ENCODE data around the gene PSMF1. TPM values are rescaled to one million over a fixed set of nuclear protein-coding genes. Genes with fewer than 3 reads are reported as not detected.

PSMF1 gene
- total and polyA plus RNA-seq, 9 of the 15 experiments (the other 6 are each of a cell fraction or from before 2014, with no cell fraction given), result 8.5 to 192 (median 33.2) TPM

DNA sequence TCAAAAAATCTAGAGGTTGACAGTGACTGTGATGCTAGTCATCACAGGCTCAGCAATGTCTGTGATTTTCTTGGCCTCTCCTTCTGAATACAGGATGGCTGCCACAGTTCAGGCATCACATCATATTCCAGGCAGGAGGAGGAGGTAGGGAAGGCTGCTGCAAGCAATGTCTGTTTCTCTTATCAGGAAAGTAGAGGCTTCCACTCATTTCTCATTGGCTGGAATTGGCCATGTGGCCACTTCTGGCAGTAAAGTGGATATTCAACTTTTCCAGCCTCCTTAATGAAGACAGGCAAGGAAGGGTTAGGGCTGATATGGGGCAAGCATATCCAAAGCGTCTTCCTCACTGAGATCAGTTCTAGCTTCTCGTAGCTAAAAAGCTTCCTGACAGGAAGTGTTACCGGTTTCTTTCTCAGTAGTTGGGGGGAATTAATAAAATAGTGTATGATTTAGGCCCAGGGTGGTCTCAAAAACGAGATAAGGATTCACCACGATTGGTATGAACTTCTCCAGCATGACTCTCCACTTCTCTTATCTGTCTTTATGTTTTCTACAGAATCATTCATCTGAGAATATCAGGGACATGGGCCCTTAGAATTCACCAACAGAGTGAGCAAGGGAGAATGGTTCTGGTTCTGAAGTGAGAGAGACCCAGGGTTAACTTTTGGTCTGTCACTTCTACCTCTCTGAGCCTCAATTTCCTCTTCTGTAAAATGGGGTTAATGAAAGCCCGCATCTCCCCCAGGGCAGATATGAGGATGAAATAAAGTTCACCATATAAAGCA lies 32.7 kb upstream of the PSMF1 start (continued):
- peak; percentile 44; the same call in 1 of the 2 replicates for TF ChIP-seq REST (IDR thresholded peaks at IDR 0.05; ENCODE audit: borderline replicate concordance)
- no peak for TF ChIP-seq REST (CRISPR knock-in tag; IDR thresholded peaks at IDR 0.05; ENCODE audit: low read depth)
- TF ChIP-seq, protein P1, sequence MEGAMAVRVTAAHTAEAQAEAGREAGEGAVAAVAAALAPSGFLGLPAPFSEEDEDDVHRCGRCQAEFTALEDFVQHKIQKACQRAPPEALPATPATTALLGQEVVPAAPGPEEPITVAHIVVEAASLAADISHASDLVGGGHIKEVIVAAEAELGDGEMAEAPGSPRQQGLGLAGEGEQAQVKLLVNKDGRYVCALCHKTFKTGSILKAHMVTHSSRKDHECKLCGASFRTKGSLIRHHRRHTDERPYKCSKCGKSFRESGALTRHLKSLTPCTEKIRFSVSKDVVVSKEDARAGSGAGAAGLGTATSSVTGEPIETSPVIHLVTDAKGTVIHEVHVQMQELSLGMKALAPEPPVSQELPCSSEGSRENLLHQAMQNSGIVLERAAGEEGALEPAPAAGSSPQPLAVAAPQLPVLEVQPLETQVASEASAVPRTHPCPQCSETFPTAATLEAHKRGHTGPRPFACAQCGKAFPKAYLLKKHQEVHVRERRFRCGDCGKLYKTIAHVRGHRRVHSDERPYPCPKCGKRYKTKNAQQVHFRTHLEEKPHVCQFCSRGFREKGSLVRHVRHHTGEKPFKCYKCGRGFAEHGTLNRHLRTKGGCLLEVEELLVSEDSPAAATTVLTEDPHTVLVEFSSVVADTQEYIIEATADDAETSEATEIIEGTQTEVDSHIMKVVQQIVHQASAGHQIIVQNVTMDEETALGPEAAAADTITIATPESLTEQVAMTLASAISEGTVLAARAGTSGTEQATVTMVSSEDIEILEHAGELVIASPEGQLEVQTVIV (CRISPR knock-in tag; IDR thresholded peaks at IDR 0.05; ENCODE audit: borderline replicate concordance), result no peak
- TF ChIP-seq HNRNPK (IDR thresholded peaks at IDR 0.05; ENCODE audit: low read depth, low read length, poor library complexity, severe bottlenecking), result no peak
- TF ChIP-seq MAFG (tag; conservative IDR thresholded peaks at IDR 0.05), result peak; percentile 71
- TF ChIP-seq FOS (IDR thresholded peaks at IDR 0.05; ENCODE audit: extremely low read depth, insufficient read length), result peak; percentile 59
- TF ChIP-seq MTF1 (CRISPR knock-in tag; IDR thresholded peaks at IDR 0.05; ENCODE audit: borderline replicate concordance), result no peak
